Astrocyte (in vitro differentiated cells and primary cell): Measurements from ENCODE around the gene MAGI3.

Experiments used
- CTCF ChIP-seq: IDR thresholded peaks from 2 replicates; pipeline ENCODE4 v1.5.1; 2011; ENCODE audit warnings: low read depth, mild to moderate bottlenecking, inconsistent platforms, low read length, moderate library complexity; ENCODE audit not compliant: insufficient read depth
- EZH2 ChIP-seq: IDR thresholded peaks from 2 replicates; pipeline ENCODE4 v1.6.1; 2012; ENCODE audit warnings: mild to moderate bottlenecking, low read length, inconsistent platforms; ENCODE audit not compliant: insufficient read depth

GRCh38 chr1:113734357-113735055 is 344.2 kb downstream of the MAGI3 start:
- TF ChIP-seq CTCF (no peak), EZH2 (no peak)
